ENCODE measurements around the gene CKAP5. TPM values are rescaled to one million over a fixed set of nuclear protein-coding genes. Genes with fewer than 3 reads are reported as not detected.

CKAP5 gene
- polyA plus RNA-seq, 1 of the 3 experiments (the other 2 are of a cell fraction) = 51.7 TPM

DNA sequence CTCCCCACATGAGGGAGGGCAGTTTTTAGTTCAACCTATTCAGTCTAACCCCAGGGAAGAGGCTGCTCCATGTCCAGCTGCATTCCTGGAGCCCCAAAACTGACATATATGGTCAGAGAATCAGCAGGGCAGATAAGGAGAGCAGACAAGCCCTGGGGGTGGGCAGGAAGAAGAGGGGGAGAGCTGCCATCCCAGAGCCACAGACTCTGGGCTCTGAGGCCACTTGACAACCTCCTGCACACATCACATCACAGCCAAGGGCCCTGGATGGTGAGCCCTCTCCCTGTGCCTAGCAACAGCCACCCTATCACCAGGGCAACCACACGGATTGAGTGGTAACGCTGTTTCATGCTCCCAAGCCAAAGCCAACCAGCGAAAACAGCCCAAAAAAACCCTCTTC is 148.8 kb downstream of the CKAP5 start (continued):
- TF ChIP-seq, protein P1, sequence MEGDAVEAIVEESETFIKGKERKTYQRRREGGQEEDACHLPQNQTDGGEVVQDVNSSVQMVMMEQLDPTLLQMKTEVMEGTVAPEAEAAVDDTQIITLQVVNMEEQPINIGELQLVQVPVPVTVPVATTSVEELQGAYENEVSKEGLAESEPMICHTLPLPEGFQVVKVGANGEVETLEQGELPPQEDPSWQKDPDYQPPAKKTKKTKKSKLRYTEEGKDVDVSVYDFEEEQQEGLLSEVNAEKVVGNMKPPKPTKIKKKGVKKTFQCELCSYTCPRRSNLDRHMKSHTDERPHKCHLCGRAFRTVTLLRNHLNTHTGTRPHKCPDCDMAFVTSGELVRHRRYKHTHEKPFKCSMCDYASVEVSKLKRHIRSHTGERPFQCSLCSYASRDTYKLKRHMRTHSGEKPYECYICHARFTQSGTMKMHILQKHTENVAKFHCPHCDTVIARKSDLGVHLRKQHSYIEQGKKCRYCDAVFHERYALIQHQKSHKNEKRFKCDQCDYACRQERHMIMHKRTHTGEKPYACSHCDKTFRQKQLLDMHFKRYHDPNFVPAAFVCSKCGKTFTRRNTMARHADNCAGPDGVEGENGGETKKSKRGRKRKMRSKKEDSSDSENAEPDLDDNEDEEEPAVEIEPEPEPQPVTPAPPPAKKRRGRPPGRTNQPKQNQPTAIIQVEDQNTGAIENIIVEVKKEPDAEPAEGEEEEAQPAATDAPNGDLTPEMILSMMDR (IDR thresholded peaks at IDR 0.05) = no peak
- TF ChIP-seq RFX5 (IDR thresholded peaks at IDR 0.05; ENCODE audit: low read length) (peak; percentile 79), EP300 (IDR thresholded peaks at IDR 0.05; ENCODE audit: borderline replicate concordance in 1 of 2, low read depth in 1 of 2, low read length in 1 of 2) (peak in 1 of 2 experiments; percentile 39; a peak in 1 of 4 replicates), CHD2 (IDR thresholded peaks at IDR 0.05; ENCODE audit: low read length, partially characterized antibody) (peak; percentile 11), POLR2AphosphoS5 (IDR thresholded peaks at IDR 0.05; ENCODE audit: low read depth, low read length) (no peak), FOXM1 (IDR thresholded peaks at IDR 0.05; ENCODE audit: low read depth) (no peak), USF1 (IDR thresholded peaks at IDR 0.05; ENCODE audit: borderline replicate concordance, low read depth) (no peak), NFIC (IDR thresholded peaks at IDR 0.05; ENCODE audit: borderline replicate concordance) (no peak), RAD21 (IDR thresholded peaks at IDR 0.05; ENCODE audit: low read length) (no peak), FOXJ3 (CRISPR knock-in tag; IDR thresholded peaks at IDR 0.05) (no peak), RCOR1 (IDR thresholded peaks at IDR 0.05; ENCODE audit: low read length) (peak; percentile 70), RXRA (IDR thresholded peaks at IDR 0.05; ENCODE audit: borderline replicate concordance, low read depth) (no peak), EZH2phosphoT487 (IDR thresholded peaks at IDR 0.05; ENCODE audit: borderline replicate concordance, low read depth) (no peak), YY1 (IDR thresholded peaks at IDR 0.05; ENCODE audit: low read depth) (no peak), USF2 (IDR thresholded peaks at IDR 0.05; ENCODE audit: borderline replicate concordance, low read depth, low read length) (no peak), GATA2 (CRISPR knock-in tag; IDR thresholded peaks at IDR 0.05) (peak; percentile 76)
- TF ChIP-seq, protein P2, sequence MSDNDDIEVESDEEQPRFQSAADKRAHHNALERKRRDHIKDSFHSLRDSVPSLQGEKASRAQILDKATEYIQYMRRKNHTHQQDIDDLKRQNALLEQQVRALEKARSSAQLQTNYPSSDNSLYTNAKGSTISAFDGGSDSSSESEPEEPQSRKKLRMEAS (IDR thresholded peaks at IDR 0.05; ENCODE audit: low read depth) = no peak

DNA sequence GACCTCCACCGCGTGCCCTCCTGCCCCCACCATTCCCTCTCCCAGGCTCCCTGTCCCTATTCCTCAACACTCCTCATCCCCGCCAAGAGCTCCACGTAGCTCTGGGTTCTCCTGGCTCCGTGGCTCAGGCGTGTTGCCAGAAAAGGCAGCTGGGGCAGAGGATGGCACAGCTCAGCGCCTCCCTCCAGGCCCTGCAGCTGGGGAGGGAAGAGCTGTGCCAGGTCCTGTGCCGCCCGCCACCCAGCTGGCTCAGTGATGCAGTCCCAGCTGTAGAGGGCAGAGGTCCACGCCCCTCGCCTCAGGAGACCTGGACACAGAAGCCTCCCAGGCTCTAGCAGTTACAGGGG is 149.9 kb downstream of the CKAP5 start:
- no peak overlapping the region for H3K4me2 ChIP-seq
- H3K4me1 ChIP-seq (ENCODE audit: control insufficient read depth in 1 of 2, insufficient read depth in 2 of 2, low read depth in 1 of 2, low read length in 1 of 2) = peaks cover 11 to 33% of the 10 kb centered on the region in 2 experiments; a peak in 3 of 4 replicates
- H3K27me3 ChIP-seq (ENCODE audit: insufficient read depth) = no peaks in the 10 kb centered on the region
- no peak for DNase-seq
- peaks cover 5% of the 10 kb centered on the region; the same call in 1 of the 2 replicates for H4K20me1 ChIP-seq (ENCODE audit: insufficient read depth)
- CTCF ChIA-PET = interaction anchor here (0.9 kb wide), 1 partner anchor 78 kb away, joined by 5 read pairs; the partner anchor contains the start of gene ATG13
- no peak for TF ChIP-seq ZBTB33 (IDR thresholded peaks at IDR 0.05; ENCODE audit: borderline replicate concordance, low read depth)
- TF ChIP-seq, protein P2 (IDR thresholded peaks at IDR 0.05; ENCODE audit: low read depth) = no peak
- TF ChIP-seq FOSL2 (IDR thresholded peaks at IDR 0.05; ENCODE audit: borderline replicate concordance, low read depth) = no peak
- TF ChIP-seq MXI1 (IDR thresholded peaks at IDR 0.05; ENCODE audit: low read depth, low read length) = no peak
- no peak for TF ChIP-seq RAD21 (IDR thresholded peaks at IDR 0.05; ENCODE audit: low read length)
- no peak for TF ChIP-seq TEAD4 (IDR thresholded peaks at IDR 0.05; ENCODE audit: borderline replicate concordance, insufficient read depth)
- TF ChIP-seq, protein P3, sequence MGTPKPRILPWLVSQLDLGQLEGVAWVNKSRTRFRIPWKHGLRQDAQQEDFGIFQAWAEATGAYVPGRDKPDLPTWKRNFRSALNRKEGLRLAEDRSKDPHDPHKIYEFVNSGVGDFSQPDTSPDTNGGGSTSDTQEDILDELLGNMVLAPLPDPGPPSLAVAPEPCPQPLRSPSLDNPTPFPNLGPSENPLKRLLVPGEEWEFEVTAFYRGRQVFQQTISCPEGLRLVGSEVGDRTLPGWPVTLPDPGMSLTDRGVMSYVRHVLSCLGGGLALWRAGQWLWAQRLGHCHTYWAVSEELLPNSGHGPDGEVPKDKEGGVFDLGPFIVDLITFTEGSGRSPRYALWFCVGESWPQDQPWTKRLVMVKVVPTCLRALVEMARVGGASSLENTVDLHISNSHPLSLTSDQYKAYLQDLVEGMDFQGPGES (IDR thresholded peaks at IDR 0.05; ENCODE audit: low read depth, low read length) = no peak
- no peak for TF ChIP-seq RCOR1 (IDR thresholded peaks at IDR 0.05; ENCODE audit: low read length)
- no peak for TF ChIP-seq USF2 (IDR thresholded peaks at IDR 0.05; ENCODE audit: borderline replicate concordance, low read depth, low read length)
- no peak overlapping the region for H3K4me3 ChIP-seq (ENCODE audit: low read depth in 2 of 2, low read length in 1 of 2)
- peaks cover 47% of the 10 kb centered on the region for H3K79me2 ChIP-seq (ENCODE audit: insufficient read depth)
- H3K9me2 ChIP-seq = no peaks in the 10 kb centered on the region
- no peak overlapping the region for H2AFZ ChIP-seq (ENCODE audit: low read depth)
- H3K9ac ChIP-seq = no peak overlapping the region
- WGBS (ENCODE audit: low lambda C conversion rate) = 96% methylated on average over 7 of the region's 11 CpGs
- peak overlapping the region in 1 of 2 experiments; percentile 53; a peak in 2 of 4 replicates for H3K27ac ChIP-seq (ENCODE audit: low read depth in 2 of 2, low read length in 1 of 2)
- POLR2A ChIA-PET = interaction anchor here (0.5 to 0.6 kb wide), 2 partner anchors 807 to 831 kb away, joined by 3 read pairs; no protein-coding TSS in a partner anchor
- H3F3A ChIP-seq (replicated peaks; ENCODE audit: insufficient read depth) = peaks cover 4% of the 10 kb centered on the region
- H3K9me3 ChIP-seq = no peaks in the 10 kb centered on the region
- peaks cover 25 to 35% of the 10 kb centered on the region in 2 experiments for H3K36me3 ChIP-seq (replicated peaks in 1 of 2; ENCODE audit: control insufficient read depth in 1 of 2, insufficient read depth in 2 of 2, low read length in 1 of 2)

All from SK-N-SH (cell line).